Measurements from ENCODE around the gene GABARAP.

Gene GABARAP

GRCh38 chr17:7215136-7215638 is 27.1 kb downstream of the GABARAP start:
- H3K9me3 Mint-ChIP-seq, result no peaks in the 10 kb centered on the region
- peak overlapping the region; percentile 97 for H3K27ac Mint-ChIP-seq
- peaks cover 69% of the 10 kb centered on the region for H3K4me1 Mint-ChIP-seq (ENCODE audit: low read depth)
- no peaks in the 10 kb centered on the region for H3K27me3 Mint-ChIP-seq
- H3K4me3 Mint-ChIP-seq, result peak overlapping the region; percentile 88
- H3K36me3 Mint-ChIP-seq (ENCODE audit: low read depth), result no peaks in the 10 kb centered on the region

GRCh38 chr17:7214300-7215135 is 27.7 kb downstream of the GABARAP start:
- no peaks in the 10 kb centered on the region for H3K27me3 Mint-ChIP-seq
- H3K4me1 Mint-ChIP-seq (ENCODE audit: low read depth), result peaks cover 70% of the 10 kb centered on the region
- no peaks in the 10 kb centered on the region for H3K36me3 Mint-ChIP-seq (ENCODE audit: low read depth)
- H3K27ac Mint-ChIP-seq, result peak overlapping the region; percentile 97
- no peaks in the 10 kb centered on the region for H3K9me3 Mint-ChIP-seq
- peak overlapping the region; percentile 88 for H3K4me3 Mint-ChIP-seq

- H3K27ac Mint-ChIP-seq, result peak overlapping the region; percentile 97
- no peaks in the 10 kb centered on the region for H3K9me3 Mint-ChIP-seq
- H3K36me3 Mint-ChIP-seq (ENCODE audit: low read depth), result no peaks in the 10 kb centered on the region
- H3K4me1 Mint-ChIP-seq (ENCODE audit: low read depth), result peaks cover 64% of the 10 kb centered on the region
- H3K4me3 Mint-ChIP-seq, result peak overlapping the region; percentile 88
- H3K27me3 Mint-ChIP-seq, result no peaks in the 10 kb centered on the region
These were observed 28.4 kb downstream of the GABARAP start for GRCh38 chr17:7213895-7214299.

- peaks cover 46% of the 10 kb centered on the region for H3K4me1 Mint-ChIP-seq (ENCODE audit: low read depth)
- no peaks in the 10 kb centered on the region for H3K36me3 Mint-ChIP-seq (ENCODE audit: low read depth)
- no peaks in the 10 kb centered on the region for H3K9me3 Mint-ChIP-seq
- H3K27ac Mint-ChIP-seq, result no peak overlapping the region
- no peak overlapping the region for H3K4me3 Mint-ChIP-seq
- no peaks in the 10 kb centered on the region for H3K27me3 Mint-ChIP-seq
These were observed 30.6 kb downstream of the GABARAP start for GRCh38 chr17:7211491-7212273.

GRCh38 chr17:7208754-7209460 is 33.3 kb downstream of the GABARAP start:
- Mint-ChIP-seq H3K4me3 (no peak overlapping the region), H3K36me3 (ENCODE audit: low read depth) (no peaks in the 10 kb centered on the region), H3K9me3 (no peaks in the 10 kb centered on the region), H3K4me1 (ENCODE audit: low read depth) (peaks cover 40% of the 10 kb centered on the region), H3K27ac (no peak overlapping the region), H3K27me3 (no peaks in the 10 kb centered on the region)

GRCh38 chr17:7208027-7208571 is 34.1 kb downstream of the GABARAP start:
- peaks cover 37% of the 10 kb centered on the region for H3K4me1 Mint-ChIP-seq (ENCODE audit: low read depth)
- no peak overlapping the region for H3K27ac Mint-ChIP-seq
- H3K27me3 Mint-ChIP-seq, result no peaks in the 10 kb centered on the region
- H3K36me3 Mint-ChIP-seq (ENCODE audit: low read depth), result no peaks in the 10 kb centered on the region
- no peaks in the 10 kb centered on the region for H3K9me3 Mint-ChIP-seq
- H3K4me3 Mint-ChIP-seq, result no peak overlapping the region

- H3K9me3 Mint-ChIP-seq, result no peaks in the 10 kb centered on the region
- no peaks in the 10 kb centered on the region for H3K36me3 Mint-ChIP-seq (ENCODE audit: low read depth)
- H3K4me1 Mint-ChIP-seq (ENCODE audit: low read depth), result peaks cover 35% of the 10 kb centered on the region
- H3K27me3 Mint-ChIP-seq, result no peaks in the 10 kb centered on the region
- no peak overlapping the region for H3K4me3 Mint-ChIP-seq
- no peak overlapping the region for H3K27ac Mint-ChIP-seq
These were observed 34.9 kb downstream of the GABARAP start for GRCh38 chr17:7207120-7208001.

GRCh38 chr17:7205561-7205960 is 36.7 kb downstream of the GABARAP start:
- Mint-ChIP-seq H3K27ac (peak overlapping the region; percentile 87), H3K9me3 (no peaks in the 10 kb centered on the region), H3K36me3 (ENCODE audit: low read depth) (no peaks in the 10 kb centered on the region), H3K27me3 (no peaks in the 10 kb centered on the region), H3K4me1 (ENCODE audit: low read depth) (peaks cover 30% of the 10 kb centered on the region), H3K4me3 (peak overlapping the region; percentile 70)

- no peaks in the 10 kb centered on the region for H3K9me3 Mint-ChIP-seq
- H3K36me3 Mint-ChIP-seq (ENCODE audit: low read depth), result no peaks in the 10 kb centered on the region
These were observed 37.3 kb downstream of the GABARAP start for GRCh38 chr17:7204828-7205461.

GRCh38 chr17:7204336-7204735 is 37.9 kb downstream of the GABARAP start:
- Mint-ChIP-seq H3K27ac (peak overlapping the region; percentile 87), H3K36me3 (ENCODE audit: low read depth) (no peaks in the 10 kb centered on the region), H3K9me3 (no peaks in the 10 kb centered on the region), H3K27me3 (no peaks in the 10 kb centered on the region), H3K4me1 (ENCODE audit: low read depth) (peaks cover 26% of the 10 kb centered on the region), H3K4me3 (peak overlapping the region; percentile 70)

More at GRCh38 chr17:7204828-7205461, 37.3 kb downstream of the GABARAP start:
- Mint-ChIP-seq H3K4me1 (ENCODE audit: low read depth) (peaks cover 27% of the 10 kb centered on the region), H3K27ac (peak overlapping the region; percentile 87), H3K4me3 (peak overlapping the region; percentile 70), H3K27me3 (no peaks in the 10 kb centered on the region)

- peaks cover 26% of the 10 kb centered on the region for H3K4me1 Mint-ChIP-seq (ENCODE audit: low read depth)
- H3K27me3 Mint-ChIP-seq, result no peaks in the 10 kb centered on the region
- H3K27ac Mint-ChIP-seq, result peak overlapping the region; percentile 68
- no peaks in the 10 kb centered on the region for H3K36me3 Mint-ChIP-seq (ENCODE audit: low read depth)
- H3K9me3 Mint-ChIP-seq, result no peaks in the 10 kb centered on the region
- peak overlapping the region; percentile 39 for H3K4me3 Mint-ChIP-seq
These were observed 38.9 kb downstream of the GABARAP start for GRCh38 chr17:7203391-7203790.

GRCh38 chr17:7196651-7197401 is 45.4 kb downstream of the GABARAP start:
- Mint-ChIP-seq H3K9me3 (no peaks in the 10 kb centered on the region), H3K4me3 (no peak overlapping the region), H3K27ac (no peak overlapping the region), H3K4me1 (ENCODE audit: low read depth) (no peaks in the 10 kb centered on the region), H3K27me3 (no peaks in the 10 kb centered on the region), H3K36me3 (ENCODE audit: low read depth) (no peaks in the 10 kb centered on the region)

GRCh38 chr17:7195971-7196370 is 46.3 kb downstream of the GABARAP start:
- no peaks in the 10 kb centered on the region for H3K4me1 Mint-ChIP-seq (ENCODE audit: low read depth)
- H3K36me3 Mint-ChIP-seq (ENCODE audit: low read depth), result no peaks in the 10 kb centered on the region
- no peak overlapping the region for H3K27ac Mint-ChIP-seq
- H3K27me3 Mint-ChIP-seq, result no peaks in the 10 kb centered on the region
- no peak overlapping the region for H3K4me3 Mint-ChIP-seq
- no peaks in the 10 kb centered on the region for H3K9me3 Mint-ChIP-seq

All from stimulated activated naive CD8-positive, alpha-beta T cell treated with anti-CD3 and anti-CD28 coated beads, Interleukin-15, Interleukin-2, amounts not matched to agents 100 ng/mL and 50 ng/mL, for 24 hours (primary cell).